Fibroblast of lung (primary cell): ENCODE data around the gene IPO8. TPM values are rescaled to one million over a fixed set of nuclear protein-coding genes. Genes with fewer than 3 reads are reported as not detected.

Experiments used
- DNase-seq, 2 donors: peaks; one replicate each; pipeline versions ENCODE4 v3.0.0 to v3.0.0-alpha.2; 2010; ENCODE audit warnings: low read depth in 2 of 2
- H2AFZ ChIP-seq: 2 replicates; pipeline ENCODE4 v1.5.1; 2012; ENCODE audit warnings: low read length, control low read depth, inconsistent platforms
- H3K27ac ChIP-seq: 2 replicates; pipeline ENCODE4 v1.5.1; 2011; ENCODE audit warnings: low read length, control low read depth; ENCODE audit not compliant: insufficient read depth
- H3K27me3 ChIP-seq: 2 replicates; pipeline ENCODE4 v1.5.1; 2011; ENCODE audit warnings: mild to moderate bottlenecking, low read length; ENCODE audit not compliant: control insufficient read depth, insufficient read depth
- H3K36me3 ChIP-seq: 2 replicates; pipeline ENCODE4 v1.5.1; 2011; ENCODE audit warnings: low read length; ENCODE audit not compliant: control insufficient read depth, insufficient read depth
- H3K4me1 ChIP-seq: 2 replicates; pipeline ENCODE4 v1.5.1; 2011; ENCODE audit warnings: low read length; ENCODE audit not compliant: control insufficient read depth, insufficient read depth; ENCODE audit errors: extremely low read depth
- H3K4me2 ChIP-seq: 2 replicates; pipeline ENCODE4 v1.5.1; 2011; ENCODE audit warnings: low read length, control low read depth; ENCODE audit not compliant: insufficient read depth; ENCODE audit errors: extremely low read depth
- H3K4me3 ChIP-seq, 4 experiments: fragments of 200-600 bp in 1 of 4; sonication (generic) in 1 of 4; replicated peaks in 1 of 4; 2 replicates each; pipeline ENCODE4 v1.5.1; 2011 to 2016; ENCODE audit warnings: low read length in 4 of 4, low read depth in 3 of 4, mild to moderate bottlenecking in 3 of 4, control low read depth in 2 of 4, inconsistent platforms in 1 of 4, mixed read lengths in 1 of 4; ENCODE audit not compliant: insufficient read depth in 1 of 4; ENCODE audit errors: control extremely low read depth in 1 of 4
- H3K79me2 ChIP-seq: 2 replicates; pipeline ENCODE4 v1.5.1; 2012; ENCODE audit warnings: mild to moderate bottlenecking, low read length, inconsistent platforms; ENCODE audit not compliant: control insufficient read depth, insufficient read depth
- H3K9ac ChIP-seq: 2 replicates; pipeline ENCODE4 v1.5.1; 2011; ENCODE audit warnings: mild to moderate bottlenecking, low read length, control low read depth; ENCODE audit not compliant: insufficient read depth
- H3K9me3 ChIP-seq: 2 replicates; pipeline ENCODE4 v1.5.1; 2012; ENCODE audit warnings: low read depth, low read length; ENCODE audit not compliant: control insufficient read depth, insufficient read depth
- H4K20me1 ChIP-seq: 2 replicates; pipeline ENCODE4 v1.5.1; 2011; ENCODE audit warnings: low read length; ENCODE audit not compliant: control insufficient read depth, insufficient read depth; ENCODE audit errors: extremely low read depth
- EZH2 ChIP-seq: IDR thresholded peaks from 2 replicates; pipeline ENCODE4 v1.5.1; 2012; ENCODE audit warnings: low read length, control low read depth, mild to moderate bottlenecking; ENCODE audit errors: missing control alignments
- polyA plus RNA-seq, 2 donors: library from polyadenylated mRNA; depleted of rRNA in 1 of 2; stranded (reverse) in 1 of 2; unstranded in 1 of 2; fragments of >200 nt; gene quantifications; 2 replicates each; pipeline ENCODE4 v1.2.1, GENCODE V29; 2011 to 2012; ENCODE audit warnings: missing spikeins in 1 of 2
- total RNA-seq: library from RNA; depleted of rRNA; stranded (reverse); fragments of >200 nt; gene quantifications from 2 replicates; pipeline ENCODE4 v1.2.1, GENCODE V29; 2014
- TF ChIP-seq, protein P1 (sequence below), 2 donors: IDR thresholded peaks in 1 of 2; conservative IDR thresholded peaks in 1 of 2; 1 replicate in 1 of 2; 2 replicates in 1 of 2; pipeline ENCODE4 v1.5.1; 2011 to 2012; ENCODE audit warnings: low read length in 2 of 2, control low read depth in 1 of 2, inconsistent platforms in 1 of 2, low read depth in 1 of 2, mild to moderate bottlenecking in 1 of 2

The IPO8 gene
- total and polyA plus RNA-seq, 2 donors (not counting 1 experiment from before 2014, with no cell fraction given), result 12.4 to 41.5 TPM

DNA sequence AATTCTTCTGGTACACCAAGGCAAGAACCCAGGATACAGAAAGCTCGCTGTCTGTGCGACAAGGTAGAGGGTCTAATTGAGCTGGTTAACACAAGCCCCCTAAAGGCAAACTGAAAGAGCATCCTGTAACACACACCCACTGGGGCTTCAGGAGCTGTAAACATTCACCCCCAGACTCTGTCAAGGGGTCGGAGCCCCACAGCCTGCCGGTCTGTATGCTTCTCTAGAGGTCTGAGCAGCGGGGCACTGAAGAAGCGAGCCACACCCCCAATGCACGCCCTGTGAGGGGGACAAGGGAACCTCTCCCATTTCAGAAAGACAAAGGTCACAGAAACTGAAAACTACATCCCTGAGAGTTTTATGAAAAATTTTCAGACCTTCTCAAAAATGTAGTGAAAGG is 1.3 kb upstream of the IPO8 start:
- Histone ChIP-seq H3K9ac (no peak overlapping the region), H3K4me1 (no peaks in the 10 kb centered on the region), H3K27ac (no peak overlapping the region), H3K27me3 (no peaks in the 10 kb centered on the region), H4K20me1 (no peaks in the 10 kb centered on the region), H3K9me3 (no peaks in the 10 kb centered on the region), H3K4me2 (no peak overlapping the region), H3K36me3 (no peaks in the 10 kb centered on the region), H3K79me2 (peaks cover 26% of the 10 kb centered on the region), H3K4me3 (no peak overlapping the region), H2AFZ (no peak overlapping the region)
- no peak for DNase-seq
- TF ChIP-seq, protein P1, sequence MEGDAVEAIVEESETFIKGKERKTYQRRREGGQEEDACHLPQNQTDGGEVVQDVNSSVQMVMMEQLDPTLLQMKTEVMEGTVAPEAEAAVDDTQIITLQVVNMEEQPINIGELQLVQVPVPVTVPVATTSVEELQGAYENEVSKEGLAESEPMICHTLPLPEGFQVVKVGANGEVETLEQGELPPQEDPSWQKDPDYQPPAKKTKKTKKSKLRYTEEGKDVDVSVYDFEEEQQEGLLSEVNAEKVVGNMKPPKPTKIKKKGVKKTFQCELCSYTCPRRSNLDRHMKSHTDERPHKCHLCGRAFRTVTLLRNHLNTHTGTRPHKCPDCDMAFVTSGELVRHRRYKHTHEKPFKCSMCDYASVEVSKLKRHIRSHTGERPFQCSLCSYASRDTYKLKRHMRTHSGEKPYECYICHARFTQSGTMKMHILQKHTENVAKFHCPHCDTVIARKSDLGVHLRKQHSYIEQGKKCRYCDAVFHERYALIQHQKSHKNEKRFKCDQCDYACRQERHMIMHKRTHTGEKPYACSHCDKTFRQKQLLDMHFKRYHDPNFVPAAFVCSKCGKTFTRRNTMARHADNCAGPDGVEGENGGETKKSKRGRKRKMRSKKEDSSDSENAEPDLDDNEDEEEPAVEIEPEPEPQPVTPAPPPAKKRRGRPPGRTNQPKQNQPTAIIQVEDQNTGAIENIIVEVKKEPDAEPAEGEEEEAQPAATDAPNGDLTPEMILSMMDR (conservative IDR thresholded peaks at IDR 0.05 in 1 of 2, IDR thresholded peaks at IDR 0.05 in 1 of 2; ENCODE audit: low read depth in 1 of 2, low read length in 2 of 2), result no peak

DNA sequence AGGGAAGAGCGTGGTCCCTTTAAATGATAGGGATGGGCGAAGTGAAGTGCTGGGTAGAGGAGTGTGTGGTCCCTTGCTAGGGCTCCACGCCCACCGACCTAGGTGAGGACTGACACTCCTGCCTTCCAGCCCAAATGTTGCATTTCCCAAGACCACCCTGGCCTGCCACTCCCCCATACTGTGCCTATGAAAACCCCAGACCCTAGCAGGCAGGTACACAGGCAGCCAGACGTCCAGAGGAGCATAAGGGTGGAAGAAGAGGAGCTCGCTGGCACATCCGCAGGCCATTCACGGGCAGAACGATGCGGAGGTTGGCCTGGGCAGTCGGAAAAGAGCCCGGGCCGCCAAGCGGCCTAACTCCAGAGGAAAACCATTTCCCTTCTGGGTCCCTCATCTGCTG is 817 bp upstream of the IPO8 start:
- no peak for DNase-seq
- peak overlapping the region in 2 of 4 experiments; percentile 98 to 99 for H3K4me3 ChIP-seq
- H4K20me1 ChIP-seq, result no peaks in the 10 kb centered on the region
- H3K27me3 ChIP-seq, result no peaks in the 10 kb centered on the region
- no peak overlapping the region for H3K27ac ChIP-seq
- peaks cover under 1% of the 10 kb centered on the region for H3K4me1 ChIP-seq
- TF ChIP-seq, protein P1 (conservative IDR thresholded peaks at IDR 0.05 in 1 of 2, IDR thresholded peaks at IDR 0.05 in 1 of 2; ENCODE audit: low read depth in 1 of 2, low read length in 2 of 2), result no peak
- no peak for TF ChIP-seq EZH2
- H3K4me2 ChIP-seq, result no peak overlapping the region
- H3K79me2 ChIP-seq, result peaks cover 26% of the 10 kb centered on the region
- H3K9ac ChIP-seq, result no peak overlapping the region
- H2AFZ ChIP-seq, result no peak overlapping the region
- no peaks in the 10 kb centered on the region for H3K36me3 ChIP-seq
- H3K9me3 ChIP-seq, result no peaks in the 10 kb centered on the region

DNA sequence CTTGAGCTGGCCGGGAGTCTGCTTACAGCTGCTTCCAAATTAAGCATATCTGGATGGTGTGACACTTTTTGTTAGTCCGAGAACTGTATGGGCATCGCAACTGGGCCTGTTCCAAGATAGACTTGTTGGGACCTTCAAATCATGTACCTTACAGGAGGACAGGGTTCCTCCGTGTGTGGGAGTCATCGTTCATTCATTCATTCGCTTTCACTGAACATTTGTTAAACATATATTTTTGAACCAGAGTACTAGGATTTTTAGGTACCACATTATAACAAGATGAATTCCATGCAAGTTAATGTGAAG is 387 bp upstream of the IPO8 start:
- TF ChIP-seq, protein P1 (conservative IDR thresholded peaks at IDR 0.05 in 1 of 2, IDR thresholded peaks at IDR 0.05 in 1 of 2; ENCODE audit: low read depth in 1 of 2, low read length in 2 of 2), result no peak
- no peak for TF ChIP-seq EZH2
- peak overlapping the region; percentile 78 for H3K27ac ChIP-seq
- no peaks in the 10 kb centered on the region for H3K36me3 ChIP-seq
- peak overlapping the region; percentile 80 for H3K4me2 ChIP-seq
- no peak for DNase-seq
- H3K4me1 ChIP-seq, result peaks cover 3% of the 10 kb centered on the region
- H3K9ac ChIP-seq, result peak overlapping the region; percentile 76
- no peaks in the 10 kb centered on the region for H4K20me1 ChIP-seq
- no peaks in the 10 kb centered on the region for H3K9me3 ChIP-seq
- no peaks in the 10 kb centered on the region for H3K27me3 ChIP-seq
- H2AFZ ChIP-seq, result peak overlapping the region; percentile 94
- H3K4me3 ChIP-seq, result peak overlapping the region; percentile 86 to 99 (median 96)
- H3K79me2 ChIP-seq, result peaks cover 29% of the 10 kb centered on the region
